Uterus (tissue), 4 donors: ENCODE results near the gene LGALS9C. TPM values are rescaled to one million over a fixed set of nuclear protein-coding genes. Genes with fewer than 3 reads are reported as not detected.
A peak's percentile ranks its signal among the peaks of the same experiment; 100 is the strongest.
"Not testable (repeated sequence)": the region's sequence is repeated elsewhere in the genome, so short reads cannot be mapped to it uniquely, and the experiment has no call there.

Experiments
- DNase-seq, 2 donors: peaks; one replicate each; pipeline ENCODE4 v3.0.0-alpha.2; 2019 to 2020
- H3K27ac ChIP-seq, 2 donors: fragments of 200-600 bp; sonication (generic); 1 replicate in 1 of 2; 2 replicates in 1 of 2; pipeline ENCODE4 v1.5.1; 2016 to 2018
- H3K27me3 ChIP-seq, 2 donors: fragments of 200-600 bp; sonication (generic); one replicate each; pipeline ENCODE4 v1.5.1; 2018 to 2019; ENCODE audit warnings: control low read depth in 1 of 2
- H3K36me3 ChIP-seq, 2 donors: fragments of 200-600 bp; sonication (generic); one replicate each; pipeline ENCODE4 v1.5.1; 2019; ENCODE audit warnings: control low read depth in 1 of 2
- H3K4me1 ChIP-seq, 2 donors: fragments of 200-600 bp; sonication (generic); one replicate each; pipeline ENCODE4 v1.5.1; 2018 to 2019; ENCODE audit warnings: control low read depth in 1 of 2
- H3K4me3 ChIP-seq, 2 donors: fragments of 200-600 bp; sonication (generic); 1 replicate in 1 of 2; 2 replicates in 1 of 2; pipeline ENCODE4 v1.5.1; 2018 to 2019; ENCODE audit warnings: mild to moderate bottlenecking in 1 of 2
- H3K9me3 ChIP-seq, 2 donors: fragments of 200-600 bp; sonication (generic); one replicate each; pipeline ENCODE4 v1.5.1; 2019; ENCODE audit warnings: control low read depth in 1 of 2
- CTCF ChIP-seq, 4 experiments: fragments of 200-600 bp in 2 of 4; fragments of 450-650 bp in 2 of 4; sonication (generic) in 2 of 4; IDR thresholded peaks; one replicate each; pipeline ENCODE4 v1.5.1; 2016 to 2019; ENCODE audit warnings: antibody characterized with exemption in 4 of 4, mild to moderate bottlenecking in 2 of 4, moderate library complexity in 1 of 4
- intact Hi-C: fragments of 100-400 bp; cut with DNase I; formaldehyde crosslinking; loops from one replicate; pipeline ENCODE4 v1.15.1; 2023; ENCODE audit warnings: low total_unique reads
- total RNA-seq, 4 donors: library from RNA; depleted of rRNA in 3 of 4; stranded (reverse); fragments of >200 nt in 3 of 4; gene quantifications; one replicate each; pipeline versions ENCODE4 v1.1.0 to v1.2.4, GENCODE V29; 2014 to 2023
- donor health status: DM: yes; HTN: yes; CAD: no.

The LGALS9C gene
- total RNA-seq = not detected

DNA sequence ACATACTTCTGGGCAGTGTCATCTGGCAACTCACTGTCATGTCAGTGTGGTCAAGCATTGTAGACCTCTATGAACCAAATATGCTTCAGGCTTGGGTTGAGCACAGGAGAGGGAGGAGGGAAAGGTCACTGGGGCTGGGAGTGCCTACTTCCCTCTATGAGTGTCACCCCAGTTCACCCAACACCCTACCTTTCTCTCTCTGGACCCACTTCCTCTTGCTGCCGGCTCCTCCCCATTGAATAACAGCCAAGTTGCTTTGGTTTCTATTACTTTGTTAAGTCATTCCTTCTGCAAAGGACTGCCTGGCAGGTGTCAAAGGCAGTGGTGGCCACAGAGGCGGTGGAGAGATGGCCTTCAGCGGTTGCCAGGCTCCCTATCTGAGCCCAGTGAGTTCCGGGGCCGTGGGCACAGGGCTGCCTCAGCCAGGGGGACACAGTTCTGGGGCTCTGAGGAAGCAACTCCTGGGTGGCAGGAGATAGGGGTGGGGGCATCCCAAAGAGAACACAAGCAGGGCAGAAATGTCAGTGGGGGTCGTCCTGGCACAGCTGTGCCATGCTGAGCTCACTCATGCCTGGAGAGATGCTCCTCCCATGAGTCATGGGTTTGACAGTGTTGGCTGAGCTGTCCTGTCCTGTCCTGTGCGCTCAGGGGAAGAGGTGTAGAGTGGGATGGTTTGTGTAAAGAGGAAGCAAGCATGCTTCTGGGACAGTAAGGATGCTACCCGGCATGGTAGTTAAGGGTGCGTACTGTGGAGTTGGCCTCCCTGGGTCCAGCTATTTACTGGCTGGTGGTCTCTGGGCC is at the start of gene LGALS9C:
Gene LGALS9C (plus strand): TSS at position 282 of the 801 bp plus-strand sequence. CDS start 66 bp downstream, at position 348.
- H3K36me3 ChIP-seq, H3K4me1 ChIP-seq, H3K4me3 ChIP-seq, H3K27ac ChIP-seq, H3K27me3 ChIP-seq, intact Hi-C loops, DNase-seq, H3K9me3 ChIP-seq: not testable (repeated sequence)

DNA sequence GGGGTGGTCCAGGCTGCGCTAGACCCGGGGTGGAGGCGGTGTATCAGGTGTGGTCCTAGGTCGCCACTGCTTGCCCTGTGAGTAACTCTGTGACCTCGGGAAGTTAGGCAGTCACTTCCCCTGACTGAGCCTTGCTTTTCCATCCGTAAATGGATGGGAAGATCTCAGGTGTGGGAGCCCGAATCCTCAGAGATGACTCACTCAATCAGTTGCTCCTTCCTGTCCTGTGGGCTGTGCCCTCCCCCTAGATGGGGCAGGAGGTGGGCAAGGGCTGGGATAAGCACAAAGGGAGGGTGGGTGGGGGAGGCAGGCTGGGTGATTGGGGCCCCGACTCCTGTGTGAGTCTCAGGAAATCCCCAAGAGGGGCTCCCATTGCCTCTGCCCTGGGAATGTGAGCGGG is 44.4 kb upstream of the LGALS9C start:
- DNase-seq, H3K9me3 ChIP-seq, H3K4me1 ChIP-seq, H3K36me3 ChIP-seq, H3K4me3 ChIP-seq, intact Hi-C loops, H3K27me3 ChIP-seq, H3K27ac ChIP-seq: not testable (repeated sequence)

- H3K27me3 ChIP-seq, DNase-seq, H3K36me3 ChIP-seq, H3K4me1 ChIP-seq, H3K9me3 ChIP-seq, intact Hi-C loops, H3K4me3 ChIP-seq, H3K27ac ChIP-seq: not testable (repeated sequence)
These were observed 37.1 kb upstream of the LGALS9C start for GRCh38 chr17:18439465-18439870.

DNA sequence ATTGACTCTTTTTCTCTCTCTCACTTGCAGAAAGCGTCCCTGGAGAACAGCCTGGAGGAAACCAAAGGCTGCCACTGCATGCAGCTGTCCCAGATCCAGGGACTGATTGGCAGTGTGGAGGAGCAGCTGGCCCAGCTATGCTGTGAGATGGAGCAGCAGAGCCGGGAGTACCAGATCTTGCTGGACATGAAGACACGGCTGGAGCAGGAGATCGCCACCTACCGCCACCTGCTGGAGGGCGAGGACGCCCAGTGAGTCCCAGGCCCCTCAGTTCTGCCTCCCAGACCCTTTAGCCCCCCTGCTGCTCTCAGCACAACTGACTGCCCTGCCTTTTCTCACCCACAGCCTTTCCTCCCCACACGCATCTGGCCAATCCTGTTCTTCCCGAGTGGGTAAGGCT is 34.5 kb upstream of the LGALS9C start:
- H3K27me3 ChIP-seq, H3K4me1 ChIP-seq, intact Hi-C loops, H3K27ac ChIP-seq, H3K4me3 ChIP-seq, H3K36me3 ChIP-seq, H3K9me3 ChIP-seq: not testable (repeated sequence)
- peak in 2 of 4 experiments; percentile 15 to 34 for TF ChIP-seq CTCF (IDR thresholded peaks at IDR 0.05)
- peak in 1 of 2 donors; percentile 36 for DNase-seq

GRCh38 chr17:18442532-18442931 is 34.1 kb upstream of the LGALS9C start:
- H3K27ac ChIP-seq, H3K27me3 ChIP-seq, DNase-seq, H3K36me3 ChIP-seq, H3K4me1 ChIP-seq, intact Hi-C loops, H3K9me3 ChIP-seq, H3K4me3 ChIP-seq: not testable (repeated sequence)

- H3K4me3 ChIP-seq, H3K4me1 ChIP-seq, H3K27ac ChIP-seq, H3K36me3 ChIP-seq, DNase-seq, H3K27me3 ChIP-seq, H3K9me3 ChIP-seq, intact Hi-C loops: not testable (repeated sequence)
These were observed 28.9 kb upstream of the LGALS9C start for GRCh38 chr17:18447476-18448205.

DNA sequence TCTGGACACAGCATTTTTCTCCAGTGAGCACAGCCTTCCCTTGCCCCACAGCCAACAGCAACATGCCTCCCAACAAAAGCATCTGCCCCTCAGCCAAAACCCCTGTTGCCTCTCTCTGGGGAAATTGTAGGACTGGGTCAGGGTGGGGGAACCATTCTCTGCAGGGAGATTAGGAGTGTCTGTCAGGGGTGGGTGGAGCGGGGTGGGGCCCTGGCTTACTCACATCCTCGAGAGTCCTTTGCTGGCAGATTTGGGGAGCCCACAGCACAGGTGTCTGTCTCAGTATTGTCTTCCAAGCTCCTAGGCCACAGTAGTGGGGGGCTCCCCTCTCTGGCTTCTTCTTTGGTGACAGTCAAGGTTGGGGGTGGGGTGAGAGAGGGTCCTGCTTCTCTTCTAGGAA is 28.3 kb upstream of the LGALS9C start:
- H3K9me3 ChIP-seq, H3K4me3 ChIP-seq, H3K36me3 ChIP-seq, intact Hi-C loops, DNase-seq, H3K4me1 ChIP-seq, H3K27me3 ChIP-seq, H3K27ac ChIP-seq: not testable (repeated sequence)

DNA sequence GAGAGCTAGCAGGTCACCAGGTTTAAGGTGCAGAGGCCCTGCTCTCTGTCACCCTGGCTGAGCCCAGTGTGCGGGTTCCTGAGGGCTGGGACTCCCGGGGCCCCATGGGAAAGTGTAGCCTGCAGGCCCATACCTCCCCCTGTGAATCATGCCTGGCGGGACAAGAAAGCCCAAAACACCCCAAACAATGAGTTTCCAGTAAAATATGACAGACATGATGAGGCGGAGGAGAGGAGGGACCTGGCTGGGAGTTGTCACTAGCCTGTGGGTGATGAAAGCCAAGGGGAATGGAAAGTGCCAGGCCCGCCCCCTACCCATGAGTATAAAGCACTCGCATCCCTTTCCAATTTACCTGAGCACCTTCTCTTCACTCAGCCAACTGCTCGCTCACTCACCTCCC is 26.8 kb upstream of the LGALS9C start:
- H3K36me3 ChIP-seq, DNase-seq, H3K27me3 ChIP-seq, intact Hi-C loops, H3K4me3 ChIP-seq, H3K27ac ChIP-seq, H3K4me1 ChIP-seq, H3K9me3 ChIP-seq: not testable (repeated sequence)

GRCh38 chr17:18450998-18451397 is 25.6 kb upstream of the LGALS9C start:
- H3K4me3 ChIP-seq, H3K4me1 ChIP-seq, intact Hi-C loops, H3K27ac ChIP-seq, H3K27me3 ChIP-seq, H3K9me3 ChIP-seq, DNase-seq, H3K36me3 ChIP-seq: not testable (repeated sequence)

DNA sequence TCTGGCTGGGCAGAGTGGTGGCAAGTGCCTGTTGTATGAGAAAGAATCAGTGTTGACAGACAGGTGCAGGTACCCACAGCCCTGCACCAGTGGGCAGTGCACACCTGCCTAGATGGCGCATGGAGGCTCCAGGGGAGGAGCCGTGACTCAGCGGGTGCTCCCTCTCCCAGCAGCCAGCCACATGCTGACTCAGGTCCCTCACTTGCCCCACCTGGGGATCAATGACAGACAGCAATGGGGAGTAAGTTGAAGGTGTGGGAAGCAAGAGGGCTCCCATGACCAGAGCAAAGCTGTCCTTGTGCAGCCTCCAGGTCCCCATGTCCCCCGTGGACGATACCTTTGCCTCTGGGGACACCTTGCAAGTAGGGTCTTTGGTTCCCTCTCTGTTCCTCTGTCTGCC is 24.6 kb upstream of the LGALS9C start:
- DNase-seq, H3K9me3 ChIP-seq, intact Hi-C loops: not testable (repeated sequence)

DNA sequence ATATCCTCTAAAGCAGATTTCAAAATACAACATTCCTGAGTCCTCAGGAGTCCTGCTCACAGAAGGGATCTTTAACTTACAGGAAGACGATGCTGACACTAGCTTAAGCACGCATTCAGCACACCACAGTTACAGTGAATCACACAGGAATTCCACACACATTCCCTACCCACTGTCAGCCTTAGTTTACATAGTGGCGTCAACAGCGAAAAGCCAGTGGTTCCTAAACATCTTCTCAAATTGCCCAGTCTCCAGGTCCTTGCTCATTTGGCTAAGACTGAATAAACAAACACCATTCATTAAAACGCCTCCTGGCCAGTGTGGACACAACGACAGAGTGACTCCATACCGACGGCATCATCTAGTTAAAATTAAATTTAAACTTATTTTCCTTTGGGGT is 17.6 kb upstream of the LGALS9C start:
- DNase-seq, H3K9me3 ChIP-seq, H3K4me1 ChIP-seq, H3K36me3 ChIP-seq, intact Hi-C loops, H3K27ac ChIP-seq, H3K4me3 ChIP-seq, H3K27me3 ChIP-seq: not testable (repeated sequence)

More for the DNA sequence above, 24.6 kb upstream of the LGALS9C start:
- H3K4me1 ChIP-seq, H3K27me3 ChIP-seq, H3K27ac ChIP-seq, H3K36me3 ChIP-seq, H3K4me3 ChIP-seq: not testable (repeated sequence)

DNA sequence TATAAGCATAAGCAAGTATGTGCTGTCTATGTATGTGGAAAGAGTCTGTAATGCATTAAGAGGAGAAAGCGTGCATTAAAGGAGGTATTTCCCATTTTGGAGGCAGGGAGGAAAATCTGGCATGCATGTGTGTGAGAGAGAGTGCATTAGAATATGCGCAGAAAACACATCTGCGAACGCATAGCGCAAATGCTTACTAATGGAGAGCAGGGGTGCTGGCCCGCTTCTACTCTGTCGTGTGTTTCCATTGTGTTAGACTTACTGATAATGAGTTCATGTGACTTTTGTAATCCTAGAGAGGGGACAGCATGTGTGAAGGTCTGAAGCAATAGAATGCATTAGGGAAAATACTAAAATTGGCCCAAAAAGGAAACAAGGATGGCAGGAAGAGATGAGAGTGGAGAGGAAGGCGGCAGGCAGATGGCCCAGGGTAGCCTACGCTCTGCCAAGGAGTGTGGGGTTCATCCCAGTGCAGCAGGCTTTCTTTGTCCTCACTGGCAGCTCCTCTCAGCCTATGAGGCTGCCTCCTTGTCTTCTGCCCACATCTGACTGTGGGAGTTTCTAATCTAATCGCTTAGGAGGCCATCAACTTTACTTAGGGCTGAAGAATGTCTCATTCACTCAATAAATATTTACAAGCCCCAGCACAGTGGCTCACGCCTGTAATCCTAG is 12.6 kb upstream of the LGALS9C start:
- H3K36me3 ChIP-seq, H3K4me1 ChIP-seq, H3K4me3 ChIP-seq, H3K9me3 ChIP-seq, DNase-seq, H3K27me3 ChIP-seq, H3K27ac ChIP-seq, intact Hi-C loops: not testable (repeated sequence)
